Measurements from ENCODE around the gene FBL.
A peak's percentile ranks its signal among the peaks of the same experiment; 100 is the strongest.
"Not testable (repeated sequence)": the region's sequence is repeated elsewhere in the genome, so short reads cannot be mapped to it uniquely, and the experiment has no call there.

FBL gene

DNA sequence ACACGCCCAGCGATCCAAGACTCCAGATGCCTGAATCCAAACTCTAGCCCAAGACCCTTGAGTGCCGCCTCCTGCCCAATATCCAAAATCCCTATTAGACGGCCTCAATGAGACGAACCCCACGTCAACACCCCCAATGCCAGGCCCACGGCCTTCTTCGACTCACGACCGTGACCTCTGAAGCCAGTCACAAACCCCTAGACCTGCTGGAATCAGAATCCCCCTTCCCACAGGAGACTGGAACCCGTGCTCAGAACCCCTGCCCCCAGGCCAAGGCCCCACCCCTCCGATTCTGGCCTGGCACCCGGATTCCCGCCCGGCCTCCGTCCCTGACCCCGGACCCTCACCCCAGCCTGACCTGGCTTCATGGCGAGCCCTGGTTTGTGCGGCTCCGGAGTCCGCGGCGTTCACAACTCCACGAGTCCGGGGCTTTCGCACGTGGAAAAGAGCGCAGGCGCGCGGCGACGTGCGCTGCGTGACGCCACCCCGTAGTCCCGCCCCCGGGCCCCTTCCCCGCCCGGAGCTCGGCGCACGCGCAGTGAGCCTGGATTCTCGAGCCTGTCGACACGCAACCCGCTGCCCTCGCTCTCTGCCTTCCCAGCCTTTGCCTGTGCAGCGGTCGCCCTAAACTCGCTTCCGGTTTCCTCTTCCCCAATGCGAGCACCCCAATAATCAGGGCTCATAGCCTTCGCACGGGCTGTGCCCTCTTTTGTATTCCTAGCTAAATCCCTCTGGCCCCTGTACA, at the start of gene FBL:
FBL (minus strand) TSS at position 447 of the 745 bp plus-strand sequence; CDS start at position 368, 79 bp downstream.
- peak; percentile 99 for DNase-seq (ENCODE audit: low spot score)

DNA sequence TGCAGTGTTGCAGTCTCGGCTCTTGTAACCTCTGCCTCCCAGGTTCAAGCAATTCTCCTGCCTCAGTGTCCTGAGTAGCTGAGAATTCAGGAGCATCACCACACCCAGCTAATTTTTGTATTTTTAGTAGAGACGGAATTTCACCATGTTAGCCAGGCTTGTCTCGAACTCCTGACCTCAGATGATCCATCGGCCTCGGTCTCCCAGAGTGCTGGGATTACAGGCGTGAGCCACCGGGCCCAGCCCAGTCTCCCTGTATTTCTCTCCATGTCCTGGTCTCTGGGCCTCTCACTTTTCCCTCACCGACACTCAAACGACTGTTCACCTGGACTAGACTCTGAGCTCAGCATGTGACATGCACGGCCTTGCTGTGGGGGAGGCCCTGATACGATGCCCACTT, 48.9 kb upstream of the FBL start:
- DNase-seq (ENCODE audit: low spot score), result not testable (repeated sequence)

DNA sequence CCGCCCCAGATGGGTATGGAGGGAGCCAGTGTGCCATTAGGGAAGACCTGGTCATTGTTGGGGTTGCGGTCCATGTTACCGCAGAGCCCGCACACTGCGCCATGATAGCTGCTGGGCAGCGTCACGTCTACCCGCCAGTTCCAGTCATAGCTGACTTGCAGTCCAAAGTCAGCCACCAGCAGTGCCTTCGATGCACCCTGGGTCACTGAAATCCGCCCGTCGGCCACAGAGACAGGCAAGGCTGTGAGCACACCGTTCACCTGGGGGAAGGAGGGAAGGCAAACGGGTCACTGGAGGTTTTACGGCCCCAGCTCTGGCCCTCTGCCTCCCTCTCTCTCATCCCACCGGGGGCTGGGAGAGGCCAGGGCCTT, 48.0 kb upstream of the FBL start:
- DNase-seq (ENCODE audit: low spot score), result not testable (repeated sequence)

DNA sequence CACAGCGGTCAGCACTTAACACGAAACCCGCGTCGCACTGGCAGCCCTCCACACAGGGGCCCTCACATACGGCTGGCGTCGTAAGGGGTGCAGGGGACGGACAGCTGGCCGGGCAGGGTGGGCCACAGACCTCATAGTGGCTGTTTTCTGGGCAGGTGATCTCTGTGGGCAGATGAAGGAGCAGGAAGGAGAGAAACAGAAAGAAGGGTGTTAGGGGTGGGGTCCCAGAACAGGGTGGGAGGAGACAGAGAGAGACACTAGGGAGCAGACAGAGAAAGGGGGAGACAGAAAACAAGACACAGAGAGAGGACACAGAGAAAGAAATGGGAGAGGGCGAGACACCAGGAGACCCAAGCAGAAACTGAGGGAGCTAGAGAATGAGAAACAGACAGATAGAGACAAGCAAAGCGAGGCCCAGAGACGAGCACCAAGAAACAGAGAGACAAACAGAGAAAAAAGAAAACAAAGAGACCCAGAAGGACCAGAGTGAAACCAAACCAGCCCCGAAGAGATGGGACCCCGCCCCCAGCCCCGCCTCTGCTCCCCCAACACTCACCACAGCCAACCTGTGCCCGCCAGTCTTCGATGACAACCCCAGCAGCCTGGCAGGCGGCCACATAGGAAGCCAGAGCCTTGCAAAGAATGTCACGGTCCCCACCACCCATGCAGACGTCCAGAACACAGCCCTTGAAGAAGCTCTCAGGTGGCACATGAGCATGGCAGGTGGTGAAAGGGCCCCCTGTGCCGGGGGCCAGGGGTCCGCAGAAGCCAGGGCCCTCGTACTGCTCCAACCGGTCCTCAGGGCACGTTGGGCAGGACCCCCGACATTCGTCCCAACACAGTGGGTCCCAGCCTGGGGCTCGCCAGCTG, 47.4 kb upstream of the FBL start:
- DNase-seq (ENCODE audit: low spot score), result not testable (repeated sequence)

DNA sequence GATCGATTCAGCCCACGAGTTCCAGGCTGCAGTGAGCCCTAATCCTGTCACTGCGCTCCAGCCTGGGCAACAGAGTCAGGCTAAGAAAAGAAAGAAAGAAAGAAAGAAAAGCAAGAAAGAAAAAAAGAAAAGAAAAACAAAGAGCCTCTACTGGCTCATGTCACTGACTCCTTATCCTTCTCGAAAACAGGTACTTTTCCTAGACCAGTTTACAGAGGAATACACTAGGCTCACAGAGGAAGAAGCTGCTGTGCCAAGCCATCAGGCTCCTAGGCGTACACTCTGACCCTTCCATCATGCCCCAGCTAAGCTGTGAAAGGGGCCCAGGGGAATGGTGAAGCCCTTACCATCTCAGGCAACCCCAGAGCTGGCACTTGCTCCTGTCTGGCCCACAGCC, 46.3 kb upstream of the FBL start:
- DNase-seq (ENCODE audit: low spot score), result peak; percentile 1

DNA sequence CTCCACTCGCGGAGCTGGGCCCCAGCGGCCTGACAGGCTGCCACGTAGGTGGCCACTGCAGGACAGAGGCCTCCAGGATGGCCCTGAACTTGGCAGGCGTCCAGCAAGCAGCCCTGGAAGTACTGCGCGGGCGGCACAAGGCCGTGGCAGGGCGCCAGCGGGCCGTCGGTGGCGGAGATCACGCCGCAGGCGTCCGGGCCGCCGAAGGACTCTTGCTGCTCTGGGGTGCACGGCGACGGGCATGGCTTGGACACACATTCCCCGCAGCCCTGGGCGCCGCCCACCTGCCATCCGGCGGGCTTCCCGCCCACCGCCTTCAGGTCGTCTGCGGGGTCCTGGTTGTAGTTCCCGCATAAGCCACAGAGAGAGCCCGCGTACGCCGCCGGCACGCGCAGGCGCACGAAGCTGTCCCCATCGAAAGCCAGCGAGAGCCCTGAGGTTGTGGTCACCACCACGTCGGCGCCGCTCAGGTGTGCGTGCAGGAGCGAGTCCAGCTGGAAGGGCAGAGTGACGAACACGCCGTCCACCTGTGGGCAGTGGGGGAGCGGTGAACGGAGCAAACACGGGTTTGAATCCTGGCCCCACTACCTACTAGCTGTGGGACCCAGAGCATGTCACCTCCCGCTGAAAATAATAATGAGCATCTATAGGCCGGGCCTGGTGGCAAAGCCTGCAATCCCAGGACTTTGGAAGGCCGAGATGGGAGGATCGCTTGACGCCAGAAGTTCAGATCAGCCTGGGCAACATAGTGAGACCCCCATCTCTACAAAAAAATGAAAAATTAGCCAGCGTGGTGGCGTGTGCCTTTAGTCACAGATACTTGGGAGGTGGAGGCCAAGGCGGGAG, 45.7 kb upstream of the FBL start:
- peak; percentile 68 for DNase-seq (ENCODE audit: low spot score)

DNA sequence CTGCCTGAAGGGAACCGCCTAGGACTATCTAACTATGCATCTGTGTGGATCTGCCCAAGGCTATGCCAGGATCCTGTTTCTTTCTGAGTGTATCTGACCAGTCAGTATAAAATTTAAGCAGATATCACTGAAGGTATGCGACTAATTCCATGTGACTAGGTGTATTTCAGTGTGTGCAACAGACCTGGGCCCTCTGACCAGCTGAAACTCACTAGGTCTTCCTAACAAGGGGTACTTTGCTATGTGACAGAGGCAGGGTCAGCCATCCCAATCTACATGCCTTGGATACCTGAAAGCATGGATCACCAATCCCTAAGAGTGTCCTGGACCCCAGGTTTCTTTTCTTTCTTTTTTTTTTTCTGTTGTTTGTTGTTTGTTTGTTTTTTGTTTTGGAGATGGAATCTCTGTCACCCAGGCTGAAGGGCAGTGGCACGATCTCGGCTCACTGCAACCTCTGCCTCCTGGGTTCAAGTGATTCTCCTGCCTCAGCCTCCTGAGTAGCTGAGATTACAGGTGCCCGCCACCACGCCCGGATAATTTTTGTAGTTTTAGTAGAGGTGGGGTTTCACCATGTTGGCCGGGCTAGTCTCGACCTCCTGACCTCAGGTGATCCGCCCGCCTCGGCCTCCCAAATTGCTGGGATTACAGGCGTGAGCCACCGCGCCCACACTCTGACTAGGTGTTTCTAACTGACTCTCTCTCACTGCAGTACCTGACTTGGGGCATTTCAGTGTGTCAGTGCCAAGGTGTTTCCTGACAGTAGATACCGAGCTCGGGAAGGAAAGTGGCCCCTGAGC, 44.8 kb upstream of the FBL start:
- no peak for DNase-seq (ENCODE audit: low spot score)

DNA sequence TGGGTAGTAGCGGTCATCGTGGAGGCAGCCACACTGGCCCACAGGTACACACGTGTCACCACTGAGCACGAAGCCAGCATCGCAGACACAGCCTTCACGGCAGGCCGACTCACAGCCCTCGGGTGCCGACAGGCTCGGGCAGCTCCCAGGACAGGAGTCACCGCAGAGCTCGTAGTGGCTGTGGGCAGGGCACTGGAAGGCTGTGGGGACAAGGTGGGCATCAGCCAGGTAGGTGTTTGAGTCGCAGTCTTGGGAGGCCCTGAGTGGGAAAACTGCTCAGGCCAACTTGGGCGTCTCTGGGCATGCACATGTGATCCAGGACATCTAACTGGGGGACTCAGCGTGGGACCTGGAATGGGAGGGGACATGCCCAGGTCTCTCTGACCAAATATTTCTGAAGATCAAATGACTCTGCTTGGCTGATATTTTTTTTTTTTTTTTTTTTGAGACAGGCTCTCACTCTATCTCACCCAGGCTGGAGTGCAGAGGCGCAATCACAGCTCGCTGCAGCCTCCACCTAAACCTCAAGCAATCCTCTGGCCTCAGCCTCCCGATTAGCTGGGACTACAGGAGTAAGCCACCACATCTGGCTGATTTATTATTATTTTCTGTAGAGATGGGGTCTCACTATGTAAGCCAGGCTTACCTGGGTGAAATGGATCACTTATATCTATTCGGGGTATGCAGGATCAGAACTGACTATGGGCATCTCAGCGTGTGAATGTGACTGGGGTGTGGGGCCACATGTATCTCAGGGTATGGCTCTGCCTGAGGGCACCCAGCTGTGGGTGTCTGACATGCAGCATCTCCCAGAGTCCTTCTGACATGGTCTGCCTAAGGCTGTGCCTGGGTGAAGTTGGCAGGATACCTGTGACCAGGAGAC, 43.9 kb upstream of the FBL start:
- DNase-seq (ENCODE audit: low spot score), result peak; percentile 4

DNA sequence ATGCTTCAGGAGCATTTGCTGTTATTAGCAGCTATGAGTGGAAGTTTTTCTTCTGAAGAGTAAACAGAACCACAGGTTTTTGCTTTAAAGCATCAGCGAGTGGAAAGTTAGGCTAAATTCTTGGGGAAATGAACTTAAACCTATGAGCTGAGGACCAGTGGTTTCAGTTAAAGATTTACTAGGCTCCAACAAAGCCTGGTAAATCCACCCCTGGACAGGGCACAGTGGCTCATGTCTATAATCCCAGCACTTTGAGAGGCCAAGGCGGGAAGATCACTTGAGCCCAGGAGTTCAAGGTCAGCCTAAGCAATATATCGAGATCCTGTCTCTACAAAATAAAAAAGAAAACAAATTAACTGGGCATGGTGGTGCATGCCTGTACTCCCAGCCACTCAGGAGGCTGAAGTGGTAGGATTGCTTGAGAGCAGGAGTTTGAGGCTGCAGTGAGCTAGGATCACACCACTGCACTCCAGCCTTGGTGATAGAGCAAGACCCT, 41.3 kb upstream of the FBL start:
- DNase-seq (ENCODE audit: low spot score), result not testable (repeated sequence)

DNA sequence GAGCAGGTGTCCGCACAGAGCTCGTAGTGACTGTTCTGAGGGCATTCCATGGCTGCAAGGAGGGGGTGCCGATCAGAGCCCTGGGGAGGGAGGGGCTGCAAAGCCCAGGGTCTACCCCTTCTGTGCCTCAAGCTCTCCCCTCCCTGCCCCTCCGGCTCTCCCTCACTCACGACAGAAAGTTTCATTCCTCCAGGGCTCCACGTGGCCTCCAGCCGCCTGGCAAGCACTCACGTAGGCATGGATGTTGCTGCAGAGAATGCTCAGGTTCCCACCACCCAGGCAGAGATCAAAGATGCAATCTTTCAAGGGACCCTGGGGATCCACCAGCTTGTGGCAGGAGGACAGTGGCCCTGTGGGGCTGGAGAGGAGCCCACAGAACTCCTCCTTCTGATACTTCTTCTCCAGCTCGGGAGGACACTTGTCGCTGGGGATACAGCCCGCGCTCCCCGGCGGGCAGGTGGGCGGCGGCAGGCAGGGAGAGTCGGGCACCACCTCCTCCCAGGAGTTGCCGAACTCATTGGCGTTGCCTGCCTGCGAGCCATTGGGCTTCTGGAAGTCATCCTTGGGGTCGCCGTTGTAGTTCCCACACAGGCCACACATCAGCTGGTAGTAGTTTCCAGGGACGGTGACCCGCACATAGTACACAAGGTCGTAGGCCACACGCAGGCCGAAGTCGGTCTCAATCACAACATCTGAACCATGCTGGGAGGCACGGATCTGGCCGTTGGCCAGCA, 39.8 kb upstream of the FBL start:
- peak; percentile 1 for DNase-seq (ENCODE audit: low spot score)

DNA sequence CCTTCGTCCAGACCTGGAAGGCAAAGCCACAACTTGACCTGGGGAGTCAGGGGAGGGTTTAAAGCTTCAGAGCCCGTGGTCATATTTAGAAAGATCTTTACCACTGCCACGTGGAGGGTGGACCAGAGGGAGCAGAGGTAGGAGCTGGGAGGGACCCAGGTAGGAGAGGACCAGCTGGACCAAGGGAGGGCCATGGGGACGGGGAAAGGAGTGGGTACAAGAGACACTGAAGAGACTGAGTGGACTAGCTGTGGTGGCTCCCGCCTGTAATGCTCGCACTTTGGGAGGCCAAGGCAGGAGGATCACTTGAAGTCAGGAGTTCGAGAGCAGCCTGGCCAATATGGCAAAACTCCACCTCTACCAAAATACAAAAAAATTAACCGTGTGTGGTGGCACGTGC, 38.5 kb upstream of the FBL start:
- not testable (repeated sequence) for DNase-seq (ENCODE audit: low spot score)

DNA sequence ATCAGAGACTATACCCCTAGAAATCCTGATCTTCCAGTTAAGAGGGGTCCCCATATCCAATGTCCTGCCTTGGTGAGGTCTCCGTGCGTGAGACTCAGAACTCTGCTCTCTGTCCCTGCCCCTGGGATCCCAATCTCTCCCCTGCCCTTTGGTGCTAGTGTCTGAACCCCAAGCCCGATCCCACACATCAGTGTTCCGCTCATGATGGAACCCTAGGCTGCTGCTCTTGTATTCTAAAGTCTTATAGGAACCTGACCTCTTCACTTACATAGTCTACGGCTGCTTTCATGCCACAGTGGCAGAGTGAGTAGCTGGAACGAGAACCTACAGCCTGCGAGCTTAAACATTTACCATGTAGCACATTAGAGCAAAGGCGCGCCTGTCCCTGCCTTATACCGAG, 36.5 kb upstream of the FBL start:
- not testable (repeated sequence) for DNase-seq (ENCODE audit: low spot score)

DNA sequence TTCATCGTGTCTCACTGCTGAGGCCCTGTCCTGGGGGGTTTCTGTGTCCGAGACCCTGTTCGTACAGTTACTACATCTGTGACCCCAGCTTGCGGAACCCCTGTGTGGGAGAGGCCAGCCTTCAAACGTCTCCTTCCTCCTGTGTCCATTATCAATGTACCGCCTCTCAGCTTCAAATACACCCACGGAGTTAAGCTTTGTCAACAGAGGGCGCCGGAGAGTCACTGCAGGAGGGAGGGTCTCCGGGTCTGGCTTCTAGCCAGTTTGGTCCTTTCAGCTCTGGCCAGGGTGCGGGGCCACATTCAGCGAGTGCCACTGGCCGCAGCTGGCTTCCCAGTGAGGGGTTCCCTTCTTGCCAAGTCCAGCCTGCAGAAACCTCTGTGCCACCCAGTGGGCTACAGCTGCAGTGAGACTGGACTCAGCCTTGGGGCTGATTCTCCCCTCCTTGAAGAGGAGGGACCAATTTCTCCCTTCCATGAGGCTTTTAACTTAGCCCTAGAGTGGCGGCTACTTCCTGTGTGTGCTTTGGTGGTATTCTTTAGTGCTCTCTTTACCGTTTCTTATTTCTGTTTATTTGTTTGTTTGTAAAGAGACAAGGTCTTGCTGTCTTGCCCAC, 35.4 kb upstream of the FBL start:
- peak; percentile 69 for DNase-seq (ENCODE audit: low spot score)

DNA sequence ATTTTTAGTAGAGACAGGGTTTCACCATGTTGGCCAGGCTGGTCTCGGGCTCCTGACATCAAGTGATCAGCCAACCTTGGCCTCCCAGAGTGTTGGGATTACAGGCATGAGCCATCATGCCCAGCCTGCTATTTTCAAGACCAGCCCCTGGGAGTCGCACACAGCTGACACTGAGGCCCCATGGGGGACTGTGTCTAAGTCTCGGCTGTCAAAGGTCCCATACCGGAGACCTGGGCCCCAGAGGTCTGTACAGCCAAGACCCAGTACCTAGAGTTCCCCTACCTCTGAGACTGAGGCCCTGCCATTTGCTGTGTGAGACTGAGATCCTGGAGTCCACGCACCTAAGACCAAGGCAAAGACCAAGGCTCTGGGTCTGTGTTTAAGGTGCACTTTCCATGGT, 34.1 kb upstream of the FBL start:
- not testable (repeated sequence) for DNase-seq (ENCODE audit: low spot score)

DNA sequence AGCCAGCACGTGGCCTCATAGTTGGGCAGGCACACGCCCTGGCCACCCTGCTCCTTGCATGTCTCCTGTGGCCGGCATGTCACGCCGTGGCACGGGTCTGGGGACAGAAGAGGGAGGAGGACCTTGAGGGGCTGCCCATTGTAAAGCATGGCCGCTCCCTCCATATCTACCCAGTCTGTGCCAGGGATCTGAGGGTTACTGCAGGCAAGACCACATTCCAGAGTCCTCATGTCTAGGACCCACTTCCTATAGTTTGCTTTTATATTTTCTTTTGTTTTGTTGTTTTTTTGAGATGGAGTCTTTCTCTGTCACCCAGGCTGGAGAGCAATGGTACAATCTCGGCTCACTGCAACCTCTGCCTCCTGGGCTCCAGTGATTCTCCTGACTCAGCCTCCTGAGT, 33.6 kb upstream of the FBL start:
- DNase-seq (ENCODE audit: low spot score), result not testable (repeated sequence)

DNA sequence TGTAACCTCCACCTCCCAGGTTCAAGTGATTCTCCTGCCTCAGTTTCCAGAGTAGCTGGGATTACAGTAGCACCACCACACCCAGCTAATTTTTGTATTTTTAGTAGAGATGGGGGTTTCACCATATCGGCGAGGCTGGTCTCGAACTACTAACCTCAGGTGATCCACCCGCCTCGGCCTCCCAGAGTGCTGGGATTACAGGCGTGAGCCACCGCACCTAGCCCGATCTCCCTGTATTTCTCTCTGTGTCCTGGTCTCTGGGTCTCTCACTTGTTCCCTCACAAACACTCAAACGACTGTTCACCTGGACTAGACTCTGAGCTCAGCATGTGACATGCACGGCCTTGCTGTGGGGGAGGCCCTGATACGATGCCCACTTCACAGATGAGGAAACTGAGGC, 32.7 kb upstream of the FBL start:
- DNase-seq (ENCODE audit: low spot score), result not testable (repeated sequence)

DNA sequence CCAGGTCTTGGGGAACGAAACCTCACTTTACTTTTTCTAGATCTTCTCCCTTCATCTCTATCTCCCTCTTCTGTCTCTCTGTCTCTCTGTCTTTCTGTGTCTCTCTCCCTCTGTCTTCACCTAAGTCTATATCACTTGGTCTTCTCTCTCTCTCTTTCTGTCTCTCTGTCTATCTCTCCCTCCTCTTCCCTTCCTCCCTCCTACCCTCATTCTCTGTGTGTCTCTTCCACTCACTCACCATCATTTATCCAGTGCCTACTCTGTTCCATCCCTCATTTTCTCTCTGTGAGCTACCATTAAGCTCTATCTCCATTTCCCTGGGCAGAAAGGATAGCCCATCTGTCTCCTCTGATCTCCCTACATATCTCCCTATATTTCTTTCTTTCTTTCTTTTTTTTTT, 32.2 kb upstream of the FBL start:
- no peak for DNase-seq (ENCODE audit: low spot score)

DNA sequence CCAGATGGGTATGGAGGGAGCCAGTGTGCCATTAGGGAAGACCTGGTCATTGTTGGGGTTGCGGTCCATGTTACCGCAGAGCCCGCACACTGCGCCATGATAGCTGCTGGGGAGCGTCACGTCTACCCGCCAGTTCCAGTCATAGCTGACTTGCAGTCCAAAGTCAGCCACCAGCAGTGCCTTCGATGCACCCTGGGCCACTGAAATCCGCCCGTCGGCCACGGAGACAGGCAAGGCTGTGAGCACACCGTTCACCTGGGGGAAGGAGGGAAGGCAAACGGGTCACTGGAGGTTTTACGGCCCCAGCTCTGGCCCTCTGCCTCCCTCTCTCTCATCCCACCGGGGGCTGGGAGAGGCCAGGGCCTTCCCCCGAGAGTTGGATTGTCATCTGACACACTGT, 31.8 kb upstream of the FBL start:
- not testable (repeated sequence) for DNase-seq (ENCODE audit: low spot score)

DNA sequence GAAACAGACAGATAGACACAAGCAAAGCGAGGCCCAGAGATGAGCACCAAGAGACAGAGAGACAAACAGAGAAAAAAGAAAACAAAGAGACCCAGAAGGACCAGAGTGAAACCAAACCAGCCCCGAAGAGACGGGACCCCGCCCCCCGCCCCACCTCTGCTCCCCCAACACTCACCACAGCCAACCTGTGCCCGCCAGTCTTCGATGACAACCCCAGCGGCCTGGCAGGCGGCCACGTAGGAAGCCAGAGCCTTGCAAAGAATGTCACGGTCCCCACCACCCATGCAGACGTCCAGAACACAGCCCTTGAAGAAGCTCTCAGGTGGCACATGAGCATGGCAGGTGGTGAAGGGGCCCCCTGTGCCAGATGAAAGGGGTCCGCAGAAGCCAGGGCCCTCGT, 31.3 kb upstream of the FBL start:
- DNase-seq (ENCODE audit: low spot score), result not testable (repeated sequence)
